OCI-LY7 (cell line): Measurements from ENCODE around the gene SRSF5. TPM values are rescaled to one million over a fixed set of nuclear protein-coding genes. Genes with fewer than 3 reads are reported as not detected.

ENCODE experiments used
- BruUV-seq: library from RNA; stranded (reverse); fragments of 400-500 nt; replicated peaks from 2 replicates; lab custom pipeline; 2021; lab: Mats Ljungman, UMichigan
- CTCF ChIA-PET: fragments of 300-600 bp; sonication (Branson Sonifier 250); formaldehyde crosslinking; loops from one replicate; lab custom pipeline; 2022; ENCODE audit warnings: antibody characterized with exemption; ENCODE audit not compliant: unreplicated experiment; lab: Charles Lee
- POLR2A ChIA-PET: fragments of 300-600 bp; sonication (Branson Sonifier 250); formaldehyde crosslinking; loops from one replicate; lab custom pipeline; 2022; ENCODE audit warnings: antibody characterized with exemption; lab: Charles Lee
- DNase-seq: peaks from one replicate; pipeline ENCODE4 v3.0.0-alpha.2; 2015; ENCODE audit warnings: low spot score
- H2AFZ ChIP-seq: fragments of 200-600 bp; sonication (generic), shearing (Covaris generic); 2 replicates; pipeline ENCODE4 v1.6.1; 2014; ENCODE audit warnings: mild to moderate bottlenecking, antibody characterized with exemption, low read length, moderate library complexity
- H3K27ac ChIP-seq: fragments of 200-600 bp; sonication (generic); 2 replicates; pipeline ENCODE4 v1.5.1; 2014; ENCODE audit warnings: mixed run types, low read depth, mild to moderate bottlenecking, moderate library complexity, low read length, inconsistent platforms; ENCODE audit not compliant: poor library complexity, severe bottlenecking
- H3K36me3 ChIP-seq: fragments of 200-600 bp; sonication (generic); 2 replicates; pipeline ENCODE4 v1.6.1; 2014; ENCODE audit warnings: mild to moderate bottlenecking, antibody characterized with exemption, low read length, moderate library complexity, mixed read lengths; ENCODE audit not compliant: insufficient read depth
- H3K4me1 ChIP-seq: fragments of 200-600 bp; sonication (generic); 2 replicates; pipeline ENCODE4 v1.5.1; 2014; ENCODE audit warnings: mild to moderate bottlenecking, low read length; ENCODE audit not compliant: insufficient read depth, poor library complexity, severe bottlenecking
- H3K4me2 ChIP-seq: fragments of 200-600 bp; sonication (generic); 2 replicates; pipeline ENCODE4 v1.6.1; 2014; ENCODE audit warnings: mild to moderate bottlenecking, low read length
- H3K4me3 ChIP-seq: fragments of 200-600 bp; sonication (generic); 2 replicates; pipeline ENCODE4 v1.5.1; 2014; ENCODE audit warnings: mild to moderate bottlenecking, low read depth, low read length; ENCODE audit not compliant: poor library complexity, severe bottlenecking
- H3K79me2 ChIP-seq: fragments of 200-600 bp; sonication (generic); 2 replicates; pipeline ENCODE4 v1.6.1; 2016; ENCODE audit warnings: low read depth, mild to moderate bottlenecking, low read length, moderate library complexity, mixed read lengths; ENCODE audit not compliant: insufficient read depth
- H3K9me2 ChIP-seq: fragments of 200-600 bp; sonication (generic); 2 replicates; pipeline ENCODE4 v1.6.1; 2016; ENCODE audit warnings: mild to moderate bottlenecking, low read length, mixed read lengths; ENCODE audit not compliant: insufficient read depth
- H3K9me3 ChIP-seq: fragments of 200-600 bp; sonication (generic); 2 replicates; pipeline ENCODE4 v1.6.1; 2014; ENCODE audit warnings: mild to moderate bottlenecking, mixed run types, low read length, mixed read lengths
- H4K20me1 ChIP-seq: fragments of 200-600 bp; sonication (generic); 2 replicates; pipeline ENCODE4 v1.6.1; 2014; ENCODE audit warnings: mild to moderate bottlenecking, antibody characterized with exemption, low read length, moderate library complexity, mixed read lengths; ENCODE audit not compliant: insufficient read depth
- CTCF ChIP-seq: fragments of 200-600 bp; sonication (generic); conservative IDR thresholded peaks from 2 replicates; pipeline ENCODE4 v1.5.1; 2014; ENCODE audit warnings: mild to moderate bottlenecking, antibody characterized with exemption, low read length, moderate library complexity, mixed read lengths
- EZH2phosphoT487 ChIP-seq: fragments of 200-600 bp; sonication (generic); IDR thresholded peaks from 2 replicates; pipeline ENCODE4 v1.6.1; 2018; ENCODE audit warnings: low read depth, borderline replicate concordance, mild to moderate bottlenecking, mixed run types, antibody characterized with exemption, low read length, moderate library complexity, mixed read lengths
- intact Hi-C: fragments of 100-400 bp; cut with micrococcal nuclease; formaldehyde crosslinking; loops from one replicate; pipeline ENCODE4 v1.10.0; 2022; ENCODE audit not compliant: unreplicated experiment
- total RNA-seq, 2 experiments: library from RNA; depleted of rRNA in 1 of 2; stranded (reverse); fragments of >200 nt in 1 of 2; shearing (Covaris generic) in 1 of 2; gene quantifications; 2 replicates each; pipeline ENCODE4 v1.2.3, GENCODE V29; 2014 to 2022

SRSF5 gene
- total RNA-seq, 2 experiments from 2014 or later, result 341 to 474 TPM

GRCh38 chr14:69807192-69807591, 40.2 kb downstream of the SRSF5 start:
- Histone ChIP-seq H3K9me3 (no peaks in the 10 kb centered on the region), H3K4me3 (no peak overlapping the region), H3K4me1 (no peaks in the 10 kb centered on the region), H4K20me1 (no peaks in the 10 kb centered on the region), H3K4me2 (no peak overlapping the region), H3K36me3 (no peaks in the 10 kb centered on the region), H3K9me2 (no peaks in the 10 kb centered on the region), H3K79me2 (no peaks in the 10 kb centered on the region), H3K27ac (no peak overlapping the region), H2AFZ (no peak overlapping the region)
- ChIA-PET CTCF (interaction anchor here (1.2 kb wide), 1 partner anchor 68 kb away, joined by 3 read pairs; no protein-coding TSS in a partner anchor), POLR2A (interaction anchor here (0.7 kb wide), 1 partner anchor 59 kb away, joined by 8 read pairs; no protein-coding TSS in a partner anchor)
- DNase-seq, result no peak
- intact Hi-C loops, result no loop called here
- BruUV-seq, result no TSS peak
- no peak for TF ChIP-seq EZH2phosphoT487
- no peak for TF ChIP-seq CTCF

- POLR2A ChIA-PET, result interaction anchor here (0.7 kb wide), 1 partner anchor 12 kb away, joined by 4 read pairs; no protein-coding TSS in a partner anchor
These were observed 42.2 kb downstream of the SRSF5 start for GRCh38 chr14:69808919-69809808.

More at GRCh38 chr14:69808919-69809808, 42.2 kb downstream of the SRSF5 start:
- Histone ChIP-seq H3K79me2 (no peaks in the 10 kb centered on the region), H2AFZ (no peak overlapping the region), H3K9me3 (no peaks in the 10 kb centered on the region), H3K4me2 (no peak overlapping the region), H3K9me2 (no peaks in the 10 kb centered on the region), H3K27ac (no peak overlapping the region), H3K4me1 (no peaks in the 10 kb centered on the region), H3K4me3 (no peak overlapping the region), H3K36me3 (no peaks in the 10 kb centered on the region), H4K20me1 (no peaks in the 10 kb centered on the region)
- no TSS peak for BruUV-seq
- TF ChIP-seq EZH2phosphoT487 (no peak), CTCF (no peak)
- intact Hi-C loops, result no loop called here
- CTCF ChIA-PET, result no interaction called here
- no peak for DNase-seq
